H1 (cell line): ENCODE measurements around the gene SMIM5. TPM values are rescaled to one million over a fixed set of nuclear protein-coding genes. Genes with fewer than 3 reads are reported as not detected.

Source experiments
- TAF7 ChIP-seq: optimal IDR thresholded peaks from 2 replicates; pipeline ENCODE3; 2011; ENCODE audit warnings: low read depth, mild to moderate bottlenecking, inconsistent platforms, low read length, moderate library complexity, borderline replicate concordance
- polyA plus RNA-seq, 7 experiments: library from polyadenylated mRNA; depleted of rRNA in 3 of 7; stranded (reverse) in 5 of 7; unstranded in 2 of 7; fragments of >200 nt in 5 of 7; fragments of 200-250 nt in 2 of 7; gene quantifications; 1 replicate in 5 of 7; 2 replicates in 1 of 7; 4 replicates in 1 of 7; pipeline versions ENCODE4 v1.2.1 to v1.2.3, GENCODE V29; 2011 to 2013; ENCODE audit warnings: missing spikeins in 2 of 7, mixed read lengths in 2 of 7
- total RNA-seq: library from RNA; stranded (reverse); fragmentation: NEBNext Ultra II Directional; extraction: Animal tissue kit (Norgen Biotek cat#: 25700); gene quantifications from 2 replicates; pipeline ENCODE4 v1.2.1, GENCODE V29; 2021

Gene SMIM5
- total and polyA plus RNA-seq, 2 of the 8 experiments (the other 6 are each of a cell fraction or from before 2014, with no cell fraction given), result not detected

DNA sequence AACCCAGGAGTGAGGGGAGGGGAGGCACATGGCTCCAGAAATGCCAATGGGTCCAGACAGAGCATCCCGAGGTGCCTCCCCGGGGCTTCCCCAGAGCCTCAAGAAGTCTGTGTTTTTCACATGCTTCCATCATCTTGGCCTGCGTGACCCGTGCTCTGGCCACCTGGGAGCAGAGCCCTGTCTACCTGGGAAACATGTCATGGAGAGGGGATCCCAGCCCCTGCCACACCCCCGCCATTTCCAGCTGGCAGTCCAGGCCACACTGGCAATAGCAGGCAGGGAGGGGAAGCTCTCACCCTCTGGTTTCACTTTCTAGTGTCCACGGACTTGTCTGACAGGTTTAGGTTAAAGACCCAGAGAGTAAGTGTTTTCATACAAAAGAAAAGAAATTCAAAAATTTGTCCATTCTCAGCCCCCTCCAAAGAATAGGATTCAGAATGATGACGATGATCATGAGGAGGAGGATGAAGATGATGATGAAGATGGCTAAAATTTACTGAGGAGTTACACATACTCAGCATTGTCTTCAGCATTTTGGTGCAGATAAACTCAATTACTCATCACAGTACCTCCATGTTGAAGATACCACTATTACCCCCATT lies 9.0 kb downstream of the SMIM5 start (continued):
- no peak for TF ChIP-seq TAF7
- TF ChIP-seq, all 59 proteins: peak for 0
